ENCODE results near the gene CDK9.
A peak's percentile ranks its signal among the peaks of the same experiment; 100 is the strongest.
"Not testable (repeated sequence)": the region's sequence is repeated elsewhere in the genome, so short reads cannot be mapped to it uniquely, and the experiment has no call there.

CDK9 gene

DNA sequence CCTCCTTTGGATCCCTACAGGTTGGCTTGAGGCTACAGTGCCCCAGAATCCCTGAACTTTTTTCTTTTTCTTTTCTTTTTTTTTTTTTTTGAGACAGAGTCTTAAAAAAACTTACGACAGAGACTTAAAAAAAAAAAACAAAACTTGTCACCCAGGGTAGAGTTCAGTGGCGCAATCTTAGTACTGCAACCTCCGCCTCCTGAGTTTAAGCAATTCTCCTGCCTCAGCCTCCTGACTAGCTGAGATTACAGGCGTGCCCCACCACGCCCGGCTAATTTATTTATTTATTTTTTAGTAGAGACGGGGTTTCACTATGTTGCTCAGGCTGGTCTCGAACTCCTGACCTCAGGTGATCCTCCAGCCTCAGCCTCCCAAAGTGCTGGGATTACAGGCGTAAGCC is 4.9 kb upstream of the CDK9 start:
- DNase-seq: not testable (repeated sequence)

DNA sequence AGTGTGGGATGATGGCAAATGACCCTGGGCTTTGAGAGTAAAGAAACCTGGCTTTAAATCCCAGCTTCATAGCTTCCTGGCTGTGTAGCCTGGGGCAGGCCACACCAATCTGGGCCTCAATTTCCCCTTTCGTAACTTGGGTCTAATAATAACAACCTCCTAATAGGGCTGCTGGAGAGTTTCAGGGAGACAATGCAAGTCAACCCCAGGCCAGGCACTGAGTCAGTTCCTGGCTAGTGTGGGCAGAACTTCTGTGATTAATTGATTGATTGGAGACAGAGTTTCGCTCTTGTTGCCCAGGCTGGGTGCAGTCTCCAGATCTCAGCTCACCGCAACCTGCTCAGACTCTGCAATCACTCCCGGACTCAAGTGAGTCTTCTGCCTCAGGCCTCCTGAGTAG is 4.0 kb upstream of the CDK9 start:
- DNase-seq: no peak

DNA sequence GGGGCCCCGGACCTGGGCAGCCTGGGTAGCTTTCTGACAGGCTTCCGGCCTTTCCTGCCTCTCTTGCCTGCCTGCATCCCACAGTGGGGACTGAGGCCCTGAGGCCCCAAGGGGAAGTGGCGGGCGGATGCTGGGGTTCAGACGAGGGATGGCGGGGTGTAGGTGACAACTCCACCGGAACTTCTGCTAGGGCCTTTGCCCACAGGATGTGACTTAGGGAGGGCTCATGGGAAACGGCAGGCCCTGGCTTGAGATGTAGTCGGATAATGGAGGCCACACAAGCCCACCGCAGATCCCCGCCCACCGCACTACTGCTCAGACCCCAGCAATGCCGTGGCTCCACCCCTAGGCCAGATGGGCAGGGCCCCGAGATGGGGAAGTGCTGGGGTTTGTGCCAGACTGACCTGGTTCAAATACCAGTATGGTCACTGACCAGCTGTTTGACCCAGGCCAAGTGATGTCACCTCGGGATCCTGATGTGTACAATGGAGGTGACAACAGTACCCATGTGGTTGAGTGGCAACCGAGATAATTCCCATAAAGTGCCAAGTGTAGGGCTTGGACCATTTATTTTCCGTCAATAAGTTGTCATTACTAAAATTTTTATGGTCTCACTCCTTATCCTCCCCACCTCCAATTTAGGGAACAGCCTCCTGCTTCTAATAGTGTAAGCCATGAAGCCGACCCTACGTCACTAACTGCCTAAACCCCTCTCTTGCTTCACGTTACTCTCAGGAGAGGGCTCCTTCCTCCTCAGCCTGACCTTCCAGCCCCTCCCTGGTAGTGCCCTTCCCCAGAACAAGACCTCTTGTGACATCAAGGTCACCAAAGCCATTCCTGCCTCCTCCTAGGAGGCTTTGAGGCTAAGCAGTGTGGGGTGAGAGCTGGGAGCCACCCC is 2.5 kb upstream of the CDK9 start:
- DNase-seq: peak; percentile 80

DNA sequence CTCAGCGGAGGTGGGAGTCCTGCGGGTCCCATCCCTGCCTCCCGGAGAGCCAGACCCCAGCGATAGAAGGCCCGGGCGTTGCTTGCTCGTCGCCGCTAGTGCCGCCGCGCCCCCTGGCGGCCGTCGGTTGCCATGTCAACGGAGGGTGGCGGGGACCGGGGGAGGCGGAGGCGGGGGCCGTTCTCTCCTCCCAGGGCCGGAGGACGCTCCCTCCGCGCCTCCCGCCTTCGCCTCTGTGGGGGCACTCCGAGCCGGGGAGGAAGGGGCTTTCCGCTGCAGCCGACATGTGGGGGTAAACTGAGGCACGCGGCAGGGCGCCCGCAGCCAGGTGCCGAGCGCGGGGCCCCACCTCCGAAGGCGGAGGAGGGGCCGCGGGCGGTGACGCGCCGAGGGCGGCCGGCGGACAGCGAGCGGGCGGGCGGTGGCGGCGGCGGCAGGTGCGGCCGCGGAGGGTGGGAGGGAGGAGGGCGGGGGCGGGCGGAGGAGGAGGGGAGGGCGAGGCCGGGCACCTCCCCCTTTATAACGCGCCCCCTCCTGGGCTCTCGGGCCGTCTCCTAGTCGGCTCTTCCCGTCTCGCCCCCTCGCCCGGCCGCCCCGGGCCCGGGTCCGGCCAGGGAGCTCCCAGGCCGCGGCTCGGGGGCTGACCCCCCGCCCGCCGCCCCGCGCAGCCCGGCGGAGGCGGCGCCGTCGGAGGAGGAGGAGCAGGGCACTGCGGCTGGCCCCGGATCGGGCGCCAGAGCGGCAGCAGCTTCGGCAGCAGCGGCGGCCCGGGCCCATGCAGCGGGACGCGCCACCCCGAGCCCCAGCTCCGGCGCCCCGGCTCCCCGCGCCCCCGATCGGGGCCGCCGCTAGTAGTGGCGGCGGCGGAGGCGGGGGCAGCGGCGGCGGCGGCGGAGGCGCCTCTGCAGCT is 556 bp upstream of the CDK9 start:
- peak; percentile 90 for DNase-seq

GRCh38 chr9:127786773-127787104 is 905 bp downstream of the CDK9 start:
- peak; percentile 27 for DNase-seq

GRCh38 chr9:127788337-127789011 is 2.6 kb downstream of the CDK9 start:
- DNase-seq: no peak

GRCh38 chr9:127789179-127789578 is 3.3 kb downstream of the CDK9 start:
- no peak for DNase-seq

GRCh38 chr9:127790094-127790855 is 4.4 kb downstream of the CDK9 start:
- no peak for DNase-seq

GRCh38 chr9:127791085-127791484 is 5.3 kb downstream of the CDK9 start:
- no peak for DNase-seq

DNA sequence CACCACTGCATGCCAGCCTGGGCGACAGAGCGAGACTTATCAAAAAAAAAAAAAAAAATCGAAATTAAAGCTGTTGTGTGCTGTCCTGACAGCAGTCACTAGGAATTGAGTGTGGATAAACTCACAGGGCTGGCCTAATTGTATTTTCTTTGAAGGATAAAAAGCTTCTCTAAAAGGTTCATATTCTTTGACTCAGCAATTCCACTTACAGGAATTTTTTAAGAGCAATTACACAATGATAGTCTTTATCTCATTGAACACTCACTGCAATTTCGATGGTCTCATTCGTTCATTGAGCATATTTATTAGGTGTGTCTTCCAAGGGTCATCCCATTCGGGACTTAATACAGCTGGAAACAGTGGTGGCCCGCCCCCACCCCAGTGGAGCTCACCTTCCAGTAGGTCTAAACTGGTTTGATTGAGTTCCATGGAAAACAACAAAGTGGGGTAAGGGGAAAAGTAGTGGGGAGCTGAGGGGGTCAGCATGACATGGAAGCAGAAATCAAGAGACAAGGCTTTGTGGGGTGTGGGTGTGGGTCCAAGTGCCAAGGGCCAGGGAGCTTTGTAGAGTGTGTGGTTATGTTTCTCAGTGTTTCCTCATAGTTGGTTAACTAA is 6.7 kb downstream of the CDK9 start:
- DNase-seq: no peak

- DNase-seq: no peak
These were observed 7.4 kb downstream of the CDK9 start for GRCh38 chr9:127793093-127793708.

GRCh38 chr9:127794001-127794791 is 8.4 kb downstream of the CDK9 start:
- no peak for DNase-seq

- no peak for DNase-seq
These were observed 10.5 kb downstream of the CDK9 start for GRCh38 chr9:127796225-127796813.

- DNase-seq: no peak
These were observed 11.1 kb downstream of the CDK9 start for GRCh38 chr9:127796852-127797370.

DNA sequence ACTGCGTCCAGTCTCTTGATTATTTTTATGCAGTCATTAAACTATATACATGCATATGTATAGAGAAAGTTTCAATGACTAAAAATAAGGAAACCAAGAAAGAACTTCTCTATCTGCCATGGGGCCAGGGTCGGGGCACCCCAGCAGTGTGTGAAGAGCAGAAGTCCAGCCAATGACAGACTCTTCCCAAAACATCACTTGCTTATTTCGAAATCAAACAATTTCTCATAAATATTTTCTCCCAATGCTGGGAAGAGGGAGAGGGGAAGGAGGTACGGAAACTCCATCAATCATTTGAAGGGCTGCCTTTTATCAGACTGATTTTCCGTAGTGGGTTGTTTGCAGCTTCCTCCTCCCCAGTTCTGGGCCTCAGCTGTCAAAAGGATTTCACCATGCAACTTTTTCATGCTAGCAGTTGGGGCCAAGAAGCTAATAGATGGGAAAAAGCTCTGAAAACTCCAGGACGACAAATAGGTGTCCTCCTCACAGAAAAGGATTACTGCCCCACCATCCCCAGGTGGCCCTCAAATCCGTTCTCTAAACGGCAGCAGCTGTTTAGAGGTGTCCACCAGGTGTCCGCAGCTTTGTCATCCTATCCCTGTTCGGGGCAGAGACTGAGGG is 16.2 kb downstream of the CDK9 start:
- DNase-seq: no peak

DNA sequence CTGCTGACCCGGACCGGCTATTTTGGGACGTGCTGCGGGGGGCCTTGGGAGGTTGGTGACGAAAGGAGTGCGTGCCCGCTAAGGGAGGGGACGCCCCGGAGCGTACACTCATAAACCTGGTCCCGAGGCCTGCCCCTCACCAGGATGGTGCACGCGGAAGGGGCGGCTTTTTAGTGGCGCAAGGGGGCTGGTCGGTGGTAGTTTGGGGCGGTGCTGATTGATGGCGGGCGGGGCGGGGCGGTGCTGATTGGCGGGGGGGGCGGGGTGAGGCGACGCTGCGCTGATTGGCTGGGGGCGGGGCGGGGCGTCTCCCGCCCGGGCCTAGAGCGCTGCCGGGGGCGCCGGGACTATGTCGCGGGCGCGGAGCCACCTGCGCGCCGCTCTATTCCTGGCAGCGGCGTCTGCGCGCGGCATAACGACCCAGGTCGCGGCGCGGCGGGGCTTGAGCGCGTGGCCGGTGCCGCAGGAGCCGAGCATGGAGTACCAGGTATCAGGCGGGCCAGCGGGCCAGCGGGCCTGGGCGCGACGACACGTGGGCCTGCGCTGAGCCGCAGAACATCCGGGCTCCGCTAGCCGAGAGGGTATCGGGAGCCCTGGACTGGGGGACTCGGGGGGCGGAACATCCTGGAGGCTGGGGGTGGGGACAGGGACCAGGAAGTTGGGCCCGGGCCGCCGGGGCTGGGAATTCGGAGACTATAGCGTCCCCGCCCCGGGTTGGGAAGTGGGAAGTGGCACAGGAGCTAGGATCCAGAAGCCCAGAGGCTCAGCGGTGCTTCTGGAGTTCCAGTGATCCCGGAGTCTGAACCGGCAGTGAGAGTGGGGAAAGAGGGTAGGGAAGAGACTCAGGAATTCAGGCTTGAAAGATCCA is 17.0 kb downstream of the CDK9 start, which contains the start of gene FPGS:
FPGS (plus strand) TSS at position 307 of the 868 bp plus-strand sequence; CDS start at position 350, 43 bp downstream.
- DNase-seq: peak; percentile 89

DNA sequence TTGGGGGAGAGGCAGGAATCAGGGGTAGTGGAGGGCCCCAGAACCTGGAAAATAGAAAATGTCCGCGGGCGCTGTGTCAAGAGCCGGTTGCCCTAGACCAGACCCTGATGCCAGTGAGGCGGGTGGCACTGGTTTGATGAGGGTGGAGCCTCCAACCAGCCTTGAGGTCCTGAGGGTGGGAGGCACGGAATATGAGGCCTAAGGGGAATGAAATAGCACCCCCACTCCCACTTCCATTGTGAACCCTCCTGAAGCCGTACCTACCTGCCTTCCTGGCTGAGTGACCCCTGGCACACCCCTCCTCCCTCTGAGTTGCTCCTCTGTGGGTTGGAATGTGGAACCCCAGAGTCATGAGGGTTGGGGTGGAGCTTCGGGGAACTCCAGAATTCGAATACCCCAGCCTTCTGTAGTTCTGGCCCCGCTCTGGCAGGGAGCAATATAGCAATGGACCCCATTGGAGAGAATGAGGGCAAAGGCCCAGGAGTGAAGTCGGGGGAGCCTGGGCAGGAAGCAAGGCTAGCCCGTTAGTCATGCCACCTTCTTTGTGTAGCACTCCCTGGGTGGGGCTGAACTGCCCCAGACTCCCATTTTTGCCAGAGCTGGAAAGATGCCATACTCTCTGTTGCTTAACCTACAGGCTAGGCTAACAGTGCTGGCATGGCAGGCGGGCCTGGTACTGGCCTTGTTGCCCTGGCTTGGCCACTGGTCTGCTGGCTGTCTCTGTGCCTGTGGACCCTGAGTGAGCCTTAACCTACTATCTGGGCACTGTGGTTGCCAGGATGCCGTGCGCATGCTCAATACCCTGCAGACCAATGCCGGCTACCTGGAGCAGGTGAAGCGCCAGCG is 17.9 kb downstream of the CDK9 start:
- peak; percentile 24 for DNase-seq

Measured in CD4-positive, alpha-beta T cell treated with Interleukin-6 for 4 hours (primary cell).